ENCODE results near the gene MMD2.

MMD2 gene

GRCh38 chr7:4873071-4873944, 85.7 kb downstream of the MMD2 start:
- H3K4me3 ChIP-seq (ENCODE audit: low read depth, low read length) = no peak overlapping the region
- TF ChIP-seq CTCF (IDR thresholded peaks at IDR 0.05; ENCODE audit: low read depth, low read length) = no peak

GRCh38 chr7:4871930-4872675, 86.9 kb downstream of the MMD2 start:
- TF ChIP-seq CTCF (IDR thresholded peaks at IDR 0.05; ENCODE audit: low read depth, low read length) = no peak

GRCh38 chr7:4871056-4871680, 87.8 kb downstream of the MMD2 start:
- TF ChIP-seq CTCF (IDR thresholded peaks at IDR 0.05; ENCODE audit: low read depth, low read length) = no peak
- no peak overlapping the region for H3K4me3 ChIP-seq (ENCODE audit: low read depth, low read length)

More at GRCh38 chr7:4871930-4872675, 86.9 kb downstream of the MMD2 start:
- H3K4me3 ChIP-seq (ENCODE audit: low read depth, low read length) = no peak overlapping the region

GRCh38 chr7:4868493-4868892, 90.5 kb downstream of the MMD2 start:
- no peak for TF ChIP-seq CTCF (IDR thresholded peaks at IDR 0.05; ENCODE audit: low read depth, low read length)

GRCh38 chr7:4866528-4867496, 92.2 kb downstream of the MMD2 start:
- H3K4me3 ChIP-seq (ENCODE audit: low read depth, low read length) = no peak overlapping the region
- no peak for TF ChIP-seq CTCF (IDR thresholded peaks at IDR 0.05; ENCODE audit: low read depth, low read length)

More at GRCh38 chr7:4868493-4868892, 90.5 kb downstream of the MMD2 start:
- H3K4me3 ChIP-seq (ENCODE audit: low read depth, low read length) = no peak overlapping the region

- H3K4me3 ChIP-seq (ENCODE audit: low read depth, low read length) = no peak overlapping the region
- TF ChIP-seq CTCF (IDR thresholded peaks at IDR 0.05; ENCODE audit: low read depth, low read length) = no peak
These were observed 96.8 kb downstream of the MMD2 start for GRCh38 chr7:4862156-4862555.

Data from WI38 (cell line).